GM18858 (cell line): ENCODE data around the gene WDR7.

Source experiments
- ATAC-seq: cut with Tn5 transposase; IDR thresholded peaks from one replicate; pipeline ENCODE4 v1.9.1; 2021; ENCODE audit not compliant: unreplicated experiment

The WDR7 gene

DNA sequence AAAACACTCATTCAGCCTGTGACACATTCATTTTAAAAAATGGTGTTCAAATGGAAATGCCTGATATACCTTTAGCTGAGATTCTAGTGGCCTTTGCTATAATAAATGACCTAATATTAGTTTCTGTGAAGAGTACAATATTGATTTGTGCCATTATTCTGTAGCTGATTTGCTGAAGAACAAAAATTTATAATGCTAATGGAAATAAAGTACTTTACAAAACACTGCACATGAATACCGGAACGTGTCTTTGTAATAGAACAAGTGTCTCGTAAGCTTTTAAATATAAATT is 138.7 kb downstream of the WDR7 start:
- no peak for ATAC-seq

GRCh38 chr18:56795381-56795780 is 144.2 kb downstream of the WDR7 start:
- no peak for ATAC-seq

DNA sequence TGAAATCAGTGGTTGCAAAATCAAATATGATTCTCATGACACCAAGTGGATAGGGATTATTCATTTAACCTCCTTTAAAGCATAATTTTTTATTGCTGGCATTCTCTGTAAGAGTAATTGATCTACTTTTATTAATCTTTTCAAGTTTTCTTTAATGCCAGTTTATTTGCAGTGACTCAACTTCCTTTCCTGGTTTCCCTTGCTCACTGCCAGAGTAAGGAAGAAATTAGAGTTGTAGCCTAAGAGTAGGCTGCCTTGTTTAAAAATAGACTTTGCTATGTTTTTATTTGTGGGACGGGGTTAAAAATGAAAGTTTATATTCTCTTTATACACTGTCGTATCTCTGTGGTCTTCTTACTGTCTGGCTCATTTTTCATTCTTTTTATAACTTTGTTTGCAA is 148.6 kb downstream of the WDR7 start:
- no peak for ATAC-seq

GRCh38 chr18:56803051-56803450 is 151.9 kb downstream of the WDR7 start:
- no peak for ATAC-seq

DNA sequence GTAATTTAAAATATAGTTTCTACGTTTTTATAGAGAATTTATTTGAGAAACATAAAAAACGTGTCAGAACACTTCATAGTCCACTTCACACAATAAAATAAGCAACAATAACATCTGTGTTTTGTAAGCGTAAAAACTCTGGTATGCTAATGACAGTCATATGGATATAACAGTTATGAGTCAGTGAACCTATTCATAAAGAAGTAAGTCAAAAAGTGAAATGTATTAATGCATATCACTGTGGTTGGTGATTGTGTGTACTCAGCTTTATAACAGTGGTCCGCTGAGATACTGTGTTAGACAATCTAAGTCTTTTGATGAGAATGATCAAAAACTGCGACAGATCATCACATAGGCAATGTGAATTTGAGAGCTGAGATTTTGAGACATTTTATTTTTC is 153.2 kb downstream of the WDR7 start:
- no peak for ATAC-seq

DNA sequence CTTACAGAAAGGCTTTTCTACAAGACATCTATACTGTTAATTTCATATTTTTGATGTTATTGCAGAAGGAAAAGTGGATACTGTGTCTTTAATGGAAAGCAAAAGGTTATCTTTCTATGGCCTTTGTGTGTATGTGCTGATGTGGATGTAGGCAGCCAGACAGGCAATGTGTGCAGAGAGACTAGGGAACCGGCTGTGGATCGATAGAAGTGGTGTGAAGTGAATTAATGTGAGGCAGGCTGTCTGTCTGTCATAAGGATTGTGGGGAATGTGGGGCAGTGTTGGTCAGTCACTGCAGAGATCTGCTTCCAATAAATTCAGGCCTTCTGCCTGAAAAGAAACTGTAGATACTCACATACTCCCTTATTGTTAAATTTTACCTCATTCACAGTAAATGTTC is 156.7 kb downstream of the WDR7 start:
- ATAC-seq = no peak

GRCh38 chr18:56812674-56813073 is 161.5 kb downstream of the WDR7 start:
- ATAC-seq = no peak

- no peak for ATAC-seq
These were observed 164.8 kb downstream of the WDR7 start for GRCh38 chr18:56815926-56816325.

GRCh38 chr18:56823986-56824565 is 172.9 kb downstream of the WDR7 start:
- no peak for ATAC-seq

DNA sequence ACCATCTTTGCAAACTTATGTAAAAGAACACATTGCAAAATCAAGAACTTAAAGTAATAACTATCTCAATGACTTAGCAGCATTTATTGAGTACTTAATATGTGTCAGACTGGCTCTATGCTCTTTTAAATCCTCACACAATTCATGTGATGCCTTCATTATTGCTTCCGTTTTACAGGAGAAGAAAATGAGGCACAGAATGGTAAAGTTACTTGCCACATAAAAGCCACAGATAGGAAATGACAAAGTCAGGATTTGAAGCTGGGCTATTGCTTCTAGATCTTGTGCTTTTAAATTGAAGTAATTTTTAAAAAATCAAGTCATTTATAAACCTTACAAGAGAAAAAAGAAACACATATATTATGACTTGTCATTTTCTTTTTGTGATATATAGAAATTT is 174.2 kb downstream of the WDR7 start:
- no peak for ATAC-seq

GRCh38 chr18:56825878-56826277 is 174.7 kb downstream of the WDR7 start:
- ATAC-seq = no peak

DNA sequence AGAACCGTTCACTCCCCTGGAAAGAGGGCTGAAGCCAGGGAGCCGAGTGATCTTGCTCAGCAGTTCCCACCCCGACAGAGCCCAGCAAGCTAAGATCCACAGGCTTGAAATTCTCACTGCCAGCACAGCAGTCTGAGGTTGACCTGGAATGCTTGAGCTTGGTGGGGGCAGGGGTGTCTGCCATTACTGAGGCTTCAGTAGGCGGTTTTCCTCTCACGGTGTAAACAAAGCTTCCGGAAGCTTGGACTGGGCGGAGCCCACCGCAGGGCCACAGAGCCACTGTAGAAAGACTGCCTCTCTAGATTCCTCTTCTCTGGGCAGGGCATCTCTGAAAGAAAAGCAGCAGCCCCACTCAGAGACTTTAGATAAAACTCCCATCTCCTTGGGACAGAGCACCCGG is 180.8 kb downstream of the WDR7 start:
- no peak for ATAC-seq

DNA sequence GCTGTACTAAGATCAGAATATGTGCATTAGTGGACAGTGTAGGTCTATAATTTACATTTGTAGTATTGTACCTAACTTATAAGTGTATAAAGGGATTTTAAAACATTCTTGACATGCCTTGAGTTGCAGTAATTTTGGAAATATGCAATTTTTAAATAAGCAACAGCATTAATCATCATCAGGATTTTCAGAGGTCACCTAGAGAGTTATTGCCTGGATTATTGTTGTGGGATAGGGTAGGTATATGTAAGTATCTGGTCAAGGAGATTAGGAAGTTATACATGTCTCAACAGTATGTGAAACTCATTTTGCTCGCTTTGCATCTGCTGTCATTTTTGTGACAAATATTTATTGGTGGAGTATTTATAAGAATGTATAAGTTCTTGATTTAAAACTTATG is 184.2 kb downstream of the WDR7 start:
- no peak for ATAC-seq

GRCh38 chr18:56836173-56836572 is 185.0 kb downstream of the WDR7 start:
- no peak for ATAC-seq

- ATAC-seq = no peak
These were observed 190.7 kb downstream of the WDR7 start for GRCh38 chr18:56841836-56842235.

GRCh38 chr18:56843241-56843640 is 192.1 kb downstream of the WDR7 start:
- no peak for ATAC-seq

- no peak for ATAC-seq
These were observed 193.4 kb downstream of the WDR7 start for GRCh38 chr18:56844556-56844955.

GRCh38 chr18:56851774-56852173 is 200.6 kb downstream of the WDR7 start:
- peak; percentile 94 for ATAC-seq

DNA sequence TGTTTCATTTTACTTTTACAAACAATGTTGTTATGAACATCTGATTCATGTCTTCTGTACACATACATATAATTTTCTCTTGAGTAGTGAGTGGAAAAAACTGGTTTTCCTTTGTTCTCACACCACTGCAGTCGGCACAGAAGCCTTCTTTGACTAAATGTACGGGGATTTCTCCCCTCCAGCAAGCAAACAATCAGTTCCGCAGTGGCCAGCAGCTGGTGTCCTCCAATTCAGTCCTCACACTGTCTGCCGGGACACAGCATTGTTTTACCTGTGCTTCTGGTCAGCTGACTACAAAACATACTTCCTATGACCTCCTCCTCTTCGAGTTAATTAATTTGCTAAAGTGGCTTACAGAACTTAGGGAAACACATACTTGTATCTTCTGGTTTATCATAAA is 202.8 kb downstream of the WDR7 start:
- ATAC-seq = no peak

GRCh38 chr18:56861244-56861643 is 210.1 kb downstream of the WDR7 start:
- no peak for ATAC-seq

GRCh38 chr18:56869189-56869777 is 218.1 kb downstream of the WDR7 start:
- peak; percentile 78 for ATAC-seq

- no peak for ATAC-seq
These were observed 219.8 kb downstream of the WDR7 start for GRCh38 chr18:56870982-56871381.

DNA sequence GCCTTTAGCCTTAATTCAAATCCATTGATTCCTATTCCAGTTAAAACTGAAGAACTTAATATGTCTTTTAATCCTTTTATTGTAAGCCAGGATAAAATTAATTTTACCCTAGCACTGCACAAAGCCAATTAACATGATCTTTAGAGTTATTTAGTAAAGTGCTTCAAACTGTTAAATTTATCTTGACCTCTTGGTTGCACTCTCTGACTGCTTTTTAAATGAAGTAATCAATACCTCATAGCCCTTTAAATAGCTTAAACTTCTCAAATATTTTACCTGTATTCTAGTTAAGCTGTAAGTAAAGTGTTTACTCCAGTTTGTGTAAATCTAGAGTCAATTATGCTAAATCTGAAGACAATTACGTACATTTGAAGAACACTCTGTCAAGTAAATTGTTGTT is 221.0 kb downstream of the WDR7 start:
- no peak for ATAC-seq
